ENCODE results near the gene CLSTN2. TPM values are rescaled to one million over a fixed set of nuclear protein-coding genes. Genes with fewer than 3 reads are reported as not detected.

Gene CLSTN2
- total RNA-seq, 1 experiment from 2014 or later = 0.68 TPM

- H3K4ac ChIP-seq (ENCODE audit: low read depth, low read length) = no peak overlapping the region
- H2BK15ac ChIP-seq (ENCODE audit: low read depth, low read length) = no peak overlapping the region
- H2BK20ac ChIP-seq (ENCODE audit: low read depth, low read length, poor library complexity, severe bottlenecking) = no peak overlapping the region
- Mint-ChIP-seq H3K27me3 (ENCODE audit: low read depth) (no peaks in the 10 kb centered on the region; the same call in none of the 2 replicates), H3K36me3 (ENCODE audit: insufficient read depth in 1 of 3, low read depth in 3 of 3) (no peaks in the 10 kb centered on the region; a peak in 3 of 7 replicates), H3K4me1 (peaks cover 70 to 75% of the 10 kb centered on the region in 2 experiments), H3K9me3 (no peaks in the 10 kb centered on the region), H3K4me3 (peak overlapping the region in 1 of 2 experiments; percentile 14; a peak in 2 of 5 replicates), H3K27ac (peak overlapping the region; percentile 22 to 96 (median 38); a peak in 6 of 7 replicates)
- H4K20me1 ChIP-seq (ENCODE audit: control insufficient read depth, insufficient read depth, insufficient read length) = no peaks in the 10 kb centered on the region
- H3K56ac ChIP-seq (ENCODE audit: insufficient read length, low read depth, low read length) = no peak overlapping the region
- no peaks in the 10 kb centered on the region for H3K79me1 ChIP-seq (ENCODE audit: insufficient read depth, low read depth, low read length, poor library complexity, severe bottlenecking)
- no peak for TF ChIP-seq CTCF (conservative IDR thresholded peaks at IDR 0.05)
- H3K23me2 ChIP-seq (ENCODE audit: insufficient read length, low read depth, low read length, poor library complexity, severe bottlenecking) = no peaks in the 10 kb centered on the region
- H2AFZ ChIP-seq (ENCODE audit: low read length) = no peak overlapping the region
- no peaks in the 10 kb centered on the region for H3K27me3 ChIP-seq (ENCODE audit: insufficient read depth, low read length)
- H3K9ac ChIP-seq (ENCODE audit: extremely low read depth, insufficient read length, low read length) = no peak overlapping the region
- no peak overlapping the region for H2BK120ac ChIP-seq (ENCODE audit: low read depth, low read length, poor library complexity, severe bottlenecking)
- WGBS (ENCODE audit: extremely low coverage, insufficient read length, low lambda C conversion rate) = no CpG with 5 or more reads among the region's 4 CpGs
- no peaks in the 10 kb centered on the region for H3K9me3 ChIP-seq (ENCODE audit: control insufficient read depth, low read depth, low read length)
- no peak overlapping the region for H2AK5ac ChIP-seq (ENCODE audit: insufficient read length, low read length)
- H4K8ac ChIP-seq (replicated peaks; ENCODE audit: insufficient read length, low read depth, low read length) = no peak overlapping the region
- no peaks in the 10 kb centered on the region for H3K79me2 ChIP-seq (ENCODE audit: insufficient read depth, low read length)
- H3K23ac ChIP-seq (ENCODE audit: insufficient read length, low read depth, low read length) = no peak overlapping the region
- H3K18ac ChIP-seq (ENCODE audit: insufficient read length, low read depth, low read length) = no peak overlapping the region
- no peak overlapping the region for H3K27ac ChIP-seq (ENCODE audit: insufficient read length, low read depth, low read length)
- H4K91ac ChIP-seq (ENCODE audit: insufficient read length, low read depth, low read length) = no peak overlapping the region
- DNase-seq = no peak
- H2BK12ac ChIP-seq (ENCODE audit: insufficient read length, low read depth, low read length) = no peak overlapping the region
- H3T11ph ChIP-seq (ENCODE audit: low read length) = no peak overlapping the region
- no peak overlapping the region for H3K4me2 ChIP-seq (ENCODE audit: insufficient read depth, insufficient read length, low read length)
- H2BK5ac ChIP-seq (ENCODE audit: insufficient read length, low read length) = no peak overlapping the region
- no peak overlapping the region for H3K14ac ChIP-seq (ENCODE audit: insufficient read depth, low read length)
- H3K4me1 ChIP-seq (ENCODE audit: insufficient read depth, low read length) = peaks cover 24% of the 10 kb centered on the region; the same call in 1 of the 2 replicates
- H4K5ac ChIP-seq (ENCODE audit: insufficient read length, low read depth, low read length) = no peak overlapping the region
Measured at GRCh38 chr3:140203510-140203909, 268.5 kb downstream of the CLSTN2 start.

Data from H9 (cell line).